KBM-7 (cell line): ENCODE data around the gene FBXL13.
A peak's percentile ranks its signal among the peaks of the same experiment; 100 is the strongest.
"Not testable (repeated sequence)": the region's sequence is repeated elsewhere in the genome, so short reads cannot be mapped to it uniquely, and the experiment has no call there.

Source experiments
- DNase-seq: peaks from one replicate; pipeline ENCODE4 v3.0.0-alpha.2; 2015
- in situ Hi-C: fragments of 300-500 bp; cut with MboI; formaldehyde crosslinking; loops from 2 replicates; pipeline ENCODE4 v1.14.3; 2020; ENCODE audit warnings: low sequenced_read_pairs, low pct_unique_long_range_greater_than_20kb, mixed read lengths

The FBXL13 gene

GRCh38 chr7:103074519-103075336 lies at the start of gene FBXL13, which contains the start of gene ARMC10:
FBXL13 (minus strand) TSS chr7:103074796.
ARMC10 (plus strand) TSS chr7:103075140; CDS start chr7:103075273, 133 bp downstream.
- DNase-seq = peak; percentile 96
- in situ Hi-C loops = loop anchor here (25.0 kb wide), 1 partner anchor 312 kb away; no protein-coding TSS in a partner anchor

- peak; percentile 56 for DNase-seq
- in situ Hi-C loops = no loop called here
Measured at GRCh38 chr7:103123529-103123928, 48.9 kb upstream of the FBXL13 start.

GRCh38 chr7:103121641-103122040 lies 47.0 kb upstream of the FBXL13 start:
- in situ Hi-C loops = no loop called here

GRCh38 chr7:103120362-103120761 lies 45.8 kb upstream of the FBXL13 start:
- DNase-seq = no peak
- in situ Hi-C loops = no loop called here

More at GRCh38 chr7:103121641-103122040, 47.0 kb upstream of the FBXL13 start:
- no peak for DNase-seq

- in situ Hi-C loops = no loop called here
- no peak for DNase-seq
Measured at GRCh38 chr7:103119791-103120291, 45.2 kb upstream of the FBXL13 start.

GRCh38 chr7:103117465-103117864 lies 42.9 kb upstream of the FBXL13 start:
- DNase-seq = no peak
- in situ Hi-C loops = no loop called here

GRCh38 chr7:103116991-103117390 lies 42.4 kb upstream of the FBXL13 start:
- DNase-seq = no peak
- in situ Hi-C loops = no loop called here

GRCh38 chr7:103116511-103116910 lies 41.9 kb upstream of the FBXL13 start:
- DNase-seq = no peak
- in situ Hi-C loops = no loop called here

- no peak for DNase-seq
- in situ Hi-C loops = no loop called here
Measured at GRCh38 chr7:103115771-103116170, 41.2 kb upstream of the FBXL13 start.

- in situ Hi-C loops = no loop called here
- DNase-seq = no peak
Measured at GRCh38 chr7:103114576-103115008, 40.0 kb upstream of the FBXL13 start.

- in situ Hi-C loops = no loop called here
- DNase-seq = no peak
Measured at GRCh38 chr7:103113164-103113563, 38.6 kb upstream of the FBXL13 start.

GRCh38 chr7:103106703-103107070 lies 32.1 kb upstream of the FBXL13 start:
- in situ Hi-C loops, DNase-seq: not testable (repeated sequence)

- no peak for DNase-seq
- in situ Hi-C loops = no loop called here
Measured at GRCh38 chr7:103106005-103106702, 31.6 kb upstream of the FBXL13 start.

- DNase-seq = no peak
- in situ Hi-C loops = no loop called here
Measured at GRCh38 chr7:103101543-103101942, 26.9 kb upstream of the FBXL13 start.

GRCh38 chr7:103100348-103100747 lies 25.8 kb upstream of the FBXL13 start:
- in situ Hi-C loops = no loop called here
- no peak for DNase-seq

GRCh38 chr7:103097041-103097440 lies 22.4 kb upstream of the FBXL13 start:
- no peak for DNase-seq
- in situ Hi-C loops = no loop called here

- in situ Hi-C loops, DNase-seq: not testable (repeated sequence)
Measured at GRCh38 chr7:103095558-103095957, 21.0 kb upstream of the FBXL13 start.

- in situ Hi-C loops = no loop called here
- no peak for DNase-seq
Measured at GRCh38 chr7:103094102-103094501, 19.5 kb upstream of the FBXL13 start.

- DNase-seq = no peak
- in situ Hi-C loops = no loop called here
Measured at GRCh38 chr7:103093429-103093828, 18.8 kb upstream of the FBXL13 start.

- in situ Hi-C loops, DNase-seq: not testable (repeated sequence)
Measured at GRCh38 chr7:103092321-103092720, 17.7 kb upstream of the FBXL13 start.
